Activated CD8-positive, alpha-beta memory T cell treated with anti-CD3 and anti-CD28 coated beads for 1 hour (primary cell): ENCODE measurements around the gene CSAG1.
"Not testable (repeated sequence)": the region's sequence is repeated elsewhere in the genome, so short reads cannot be mapped to it uniquely, and the experiment has no call there.

Experiments
- DNase-seq, 2 donors: peaks; one replicate each; pipeline ENCODE4 v3.0.0-alpha.2; 2020; ENCODE audit warnings: low read depth in 1 of 2; ENCODE audit errors: extremely low read depth in 1 of 2

CSAG1 gene

DNA sequence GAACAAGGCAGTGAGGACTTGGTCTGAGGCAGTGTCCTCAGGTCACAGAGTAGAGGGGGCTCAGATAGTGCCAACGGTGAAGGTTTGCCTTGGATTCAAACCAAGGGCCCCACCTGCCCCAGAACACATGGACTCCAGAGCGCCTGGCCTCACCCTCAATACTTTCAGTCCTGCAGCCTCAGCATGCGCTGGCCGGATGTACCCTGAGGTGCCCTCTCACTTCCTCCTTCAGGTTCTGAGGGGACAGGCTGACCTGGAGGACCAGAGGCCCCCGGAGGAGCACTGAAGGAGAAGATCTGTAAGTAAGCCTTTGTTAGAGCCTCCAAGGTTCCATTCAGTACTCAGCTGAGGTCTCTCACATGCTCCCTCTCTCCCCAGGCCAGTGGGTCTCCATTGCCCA is 33.1 kb downstream of the CSAG1 start:
- DNase-seq, result not testable (repeated sequence)

DNA sequence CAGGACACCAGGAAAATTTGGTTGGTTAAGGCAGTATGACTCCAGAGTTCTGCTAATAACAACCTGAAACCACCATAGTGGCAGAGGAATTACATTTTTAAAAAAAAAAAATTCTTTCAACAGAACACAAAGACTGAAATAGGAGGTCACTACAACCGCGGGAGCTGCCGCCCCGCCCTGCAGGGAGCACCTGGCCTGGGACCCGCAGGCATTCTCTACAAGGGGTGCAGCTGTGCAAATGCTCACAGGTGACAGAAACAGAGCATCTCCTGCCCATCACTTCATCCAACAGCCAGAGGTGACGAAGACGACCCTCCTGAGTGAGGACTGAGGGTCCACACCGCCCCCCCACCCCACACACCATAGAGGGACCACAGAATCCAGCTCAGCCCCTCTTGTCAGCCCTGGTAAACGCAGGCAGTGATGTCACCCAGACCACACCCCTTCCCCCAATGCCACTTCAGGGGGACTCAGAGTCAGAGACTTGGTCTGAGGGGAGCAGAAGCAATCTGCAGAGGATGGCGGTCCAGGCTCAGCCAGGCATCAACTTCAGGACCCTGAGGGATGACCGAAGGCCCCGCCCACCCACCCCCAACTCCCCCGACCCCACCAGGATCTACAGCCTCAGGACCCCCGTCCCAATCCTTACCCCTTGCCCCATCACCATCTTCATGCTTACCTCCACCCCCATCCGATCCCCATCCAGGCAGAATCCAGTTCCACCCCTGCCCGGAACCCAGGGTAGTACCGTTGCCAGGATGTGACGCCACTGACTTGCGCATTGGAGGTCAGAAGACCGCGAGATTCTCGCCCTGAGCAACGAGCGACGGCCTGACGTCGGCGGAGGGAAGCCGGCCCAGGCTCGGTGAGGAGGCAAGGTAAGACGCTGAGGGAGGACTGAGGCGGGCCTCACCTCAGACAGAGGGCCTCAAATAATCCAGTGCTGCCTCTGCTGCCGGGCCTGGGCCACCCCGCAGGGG is 35.3 kb downstream of the CSAG1 start, which contains the start of gene MAGEA3:
TSS of gene MAGEA3 (plus strand) at position 843 of the 980 bp plus-strand sequence. CDS start 2,039 bp downstream, outside the sequence.
- not testable (repeated sequence) for DNase-seq

DNA sequence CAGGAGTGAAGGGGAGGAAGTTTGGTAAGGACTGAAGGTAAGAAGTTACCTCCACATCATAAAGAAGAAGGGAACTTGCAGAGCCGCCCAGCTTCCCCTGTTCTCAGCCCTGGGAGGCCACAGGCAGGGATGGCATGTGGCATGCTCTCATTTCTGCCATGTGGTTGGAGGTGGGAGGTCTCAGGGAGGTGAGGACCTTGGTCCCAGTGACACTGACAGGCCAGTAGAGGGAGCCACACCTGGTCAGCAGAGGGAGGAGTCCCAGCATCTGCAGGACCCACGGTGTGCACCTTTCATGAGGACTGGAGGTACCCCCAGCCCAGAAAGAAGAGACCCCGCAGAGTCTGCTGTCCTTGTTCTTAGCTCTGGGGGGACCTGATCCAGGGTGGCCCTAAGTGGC is 52.5 kb downstream of the CSAG1 start:
- DNase-seq, result not testable (repeated sequence)
